Breast epithelium (tissue), 4 donors: ENCODE data around the gene SYK. TPM values are rescaled to one million over a fixed set of nuclear protein-coding genes. Genes with fewer than 3 reads are reported as not detected.

Experiments
- DNase-seq, 2 donors: peaks; one replicate each; pipeline ENCODE4 v3.0.0-alpha.2; 2019; ENCODE audit warnings: low spot score in 2 of 2
- H3K27ac ChIP-seq, 2 donors: fragments of 200-600 bp; sonication (generic) in 1 of 2; one replicate each; pipeline ENCODE4 v1.5.1; 2016 to 2019; ENCODE audit warnings: mild to moderate bottlenecking in 1 of 2
- H3K27me3 ChIP-seq, 2 donors: fragments of 200-600 bp; sonication (generic) in 1 of 2; one replicate each; pipeline versions ENCODE4 v1.5.1 to v1.6.0; 2017 to 2019; ENCODE audit warnings: control low read depth in 1 of 2, mild to moderate bottlenecking in 1 of 2
- H3K36me3 ChIP-seq: fragments of 200-600 bp; one replicate; pipeline ENCODE4 v1.5.1; 2019
- H3K4me1 ChIP-seq, 2 donors: fragments of 200-600 bp; sonication (generic); one replicate each; pipeline ENCODE4 v1.5.1; 2016 to 2019; ENCODE audit warnings: control low read depth in 1 of 2
- H3K4me3 ChIP-seq, 3 donors: fragments of 200-600 bp; sonication (generic); 1 replicate in 2 of 3; 2 replicates in 1 of 3; pipeline ENCODE4 v1.5.1; 2016 to 2019; ENCODE audit warnings: mild to moderate bottlenecking in 3 of 3, moderate library complexity in 2 of 3
- H3K9me3 ChIP-seq, 2 donors: fragments of 200-600 bp; sonication (generic) in 1 of 2; one replicate each; pipeline ENCODE4 v1.5.1; 2016 to 2019; ENCODE audit warnings: control low read depth in 1 of 2
- POLR2A ChIP-seq: fragments of 450-650 bp; IDR thresholded peaks from one replicate; pipeline ENCODE4 v1.6.1; 2016; ENCODE audit warnings: antibody characterized with exemption, mild to moderate bottlenecking, moderate library complexity
- POLR2AphosphoS5 ChIP-seq, 3 donors: sonication (generic); formaldehyde crosslinking; IDR thresholded peaks; one replicate each; pipeline ENCODE4 v1.6.1; 2017; ENCODE audit warnings: antibody characterized with exemption in 3 of 3
- intact Hi-C: fragments of 100-400 bp; cut with DNase I; formaldehyde crosslinking; loops from one replicate; pipeline ENCODE4 v1.15.1; 2023; ENCODE audit warnings: low total_unique reads
- total RNA-seq, 3 donors: library from RNA; depleted of rRNA; stranded (reverse); fragments of >200 nt; gene quantifications; one replicate each; pipeline ENCODE4 v1.1.0, GENCODE V29; 2016
- TF ChIP-seq, protein P1 (sequence below), 3 donors: fragments of 450-650 bp; IDR thresholded peaks; one replicate each; pipeline ENCODE4 v1.5.1; 2016 to 2017; ENCODE audit warnings: antibody characterized with exemption in 3 of 3, mild to moderate bottlenecking in 3 of 3, moderate library complexity in 3 of 3

The SYK gene
- total RNA-seq, 3 donors from 2014 or later, result 11.8 to 37.8 (median 25.9) TPM

DNA sequence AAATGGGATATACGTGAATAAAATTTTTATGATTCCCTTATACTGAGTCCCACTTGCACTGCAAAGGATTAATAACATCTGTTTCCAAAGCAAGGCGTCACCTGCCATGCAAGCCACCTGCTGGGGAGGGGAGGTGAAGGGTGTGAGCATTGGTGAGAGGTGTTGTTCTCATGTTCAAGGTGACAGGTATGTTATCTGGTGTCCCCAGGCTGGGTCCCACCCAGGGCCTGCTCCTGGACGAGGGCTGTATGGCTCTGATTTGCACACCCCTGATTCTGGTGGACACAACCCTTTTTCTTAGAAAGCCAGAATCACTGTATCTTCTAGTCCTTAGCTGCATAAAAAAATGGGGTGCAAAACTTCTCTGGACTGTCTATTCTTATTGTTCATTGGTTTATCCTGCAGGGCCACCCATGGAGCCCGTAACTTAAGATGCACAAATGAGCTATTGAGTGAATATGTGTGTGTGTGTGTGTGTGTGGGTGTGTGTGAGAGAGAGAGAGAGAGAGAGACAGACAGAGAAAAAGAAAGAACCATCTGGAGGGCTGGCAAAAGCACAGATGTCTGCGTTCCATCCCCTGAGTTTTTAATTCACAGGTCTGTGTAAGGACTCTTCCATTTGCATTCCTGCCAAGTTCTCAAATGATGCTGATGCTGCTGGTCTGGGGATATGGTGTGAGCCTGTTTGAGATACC lies 53.7 kb downstream of the SYK start:
- TF ChIP-seq POLR2A (no peak), POLR2AphosphoS5 (IDR thresholded peaks at IDR 0.05) (no peak)
- TF ChIP-seq, protein P1, sequence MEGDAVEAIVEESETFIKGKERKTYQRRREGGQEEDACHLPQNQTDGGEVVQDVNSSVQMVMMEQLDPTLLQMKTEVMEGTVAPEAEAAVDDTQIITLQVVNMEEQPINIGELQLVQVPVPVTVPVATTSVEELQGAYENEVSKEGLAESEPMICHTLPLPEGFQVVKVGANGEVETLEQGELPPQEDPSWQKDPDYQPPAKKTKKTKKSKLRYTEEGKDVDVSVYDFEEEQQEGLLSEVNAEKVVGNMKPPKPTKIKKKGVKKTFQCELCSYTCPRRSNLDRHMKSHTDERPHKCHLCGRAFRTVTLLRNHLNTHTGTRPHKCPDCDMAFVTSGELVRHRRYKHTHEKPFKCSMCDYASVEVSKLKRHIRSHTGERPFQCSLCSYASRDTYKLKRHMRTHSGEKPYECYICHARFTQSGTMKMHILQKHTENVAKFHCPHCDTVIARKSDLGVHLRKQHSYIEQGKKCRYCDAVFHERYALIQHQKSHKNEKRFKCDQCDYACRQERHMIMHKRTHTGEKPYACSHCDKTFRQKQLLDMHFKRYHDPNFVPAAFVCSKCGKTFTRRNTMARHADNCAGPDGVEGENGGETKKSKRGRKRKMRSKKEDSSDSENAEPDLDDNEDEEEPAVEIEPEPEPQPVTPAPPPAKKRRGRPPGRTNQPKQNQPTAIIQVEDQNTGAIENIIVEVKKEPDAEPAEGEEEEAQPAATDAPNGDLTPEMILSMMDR (IDR thresholded peaks at IDR 0.05), result no peak
- no peak for DNase-seq
- intact Hi-C loops, result no loop called here
- Histone ChIP-seq H3K4me1 (no peaks in the 10 kb centered on the region), H3K27me3 (no peaks in the 10 kb centered on the region), H3K4me3 (no peak overlapping the region), H3K27ac (no peak overlapping the region), H3K9me3 (no peaks in the 10 kb centered on the region), H3K36me3 (no peaks in the 10 kb centered on the region)

DNA sequence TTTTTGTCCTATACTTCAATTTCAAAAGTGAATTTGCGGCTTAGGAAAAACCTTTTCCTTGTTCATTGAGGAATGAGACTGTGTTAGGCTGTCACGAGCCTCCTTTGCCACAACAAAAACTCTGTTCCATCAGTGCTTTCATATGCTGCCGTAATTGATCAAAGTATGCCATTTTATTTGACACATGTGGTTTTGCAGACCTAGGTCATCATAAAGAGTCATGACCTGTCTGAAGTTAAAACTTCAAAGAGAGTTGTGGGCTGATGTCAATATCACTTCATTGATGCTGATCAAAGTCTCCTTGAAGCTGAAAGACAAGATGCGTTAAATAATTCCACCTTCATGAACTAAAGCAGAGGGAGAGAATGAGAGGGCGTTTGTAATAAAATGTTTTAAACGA lies 55.5 kb downstream of the SYK start:
- H3K4me3 ChIP-seq, result no peak overlapping the region
- intact Hi-C loops, result no loop called here

DNA sequence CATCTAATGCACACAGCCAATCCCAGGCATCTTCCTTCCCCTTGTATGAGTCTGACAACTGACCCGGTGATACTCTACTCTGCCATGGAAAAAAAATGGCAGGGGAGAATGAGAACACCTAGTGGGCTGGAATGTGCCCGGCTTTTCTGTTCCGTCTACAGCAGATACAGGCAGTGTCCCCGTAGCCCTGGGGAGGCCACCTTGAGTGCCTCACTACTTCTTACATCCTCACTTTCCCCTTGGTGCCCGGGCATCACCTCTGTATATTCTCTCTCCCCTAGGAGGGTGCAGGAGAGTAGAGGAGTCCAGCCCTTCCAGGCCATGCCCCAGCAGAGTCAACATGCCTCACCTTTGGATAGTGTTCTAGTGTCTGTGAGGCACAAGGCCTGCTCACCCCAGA lies 56.2 kb downstream of the SYK start:
- no peak overlapping the region for H3K4me3 ChIP-seq
- H3K9me3 ChIP-seq, result no peaks in the 10 kb centered on the region
- no peak for DNase-seq
- H3K27me3 ChIP-seq, result no peaks in the 10 kb centered on the region
- H3K27ac ChIP-seq, result no peak overlapping the region
- intact Hi-C loops, result no loop called here
- no peaks in the 10 kb centered on the region for H3K36me3 ChIP-seq
- no peak for TF ChIP-seq POLR2A
- TF ChIP-seq, protein P1 (IDR thresholded peaks at IDR 0.05), result no peak
- no peak for TF ChIP-seq POLR2AphosphoS5 (IDR thresholded peaks at IDR 0.05)
- H3K4me1 ChIP-seq, result no peaks in the 10 kb centered on the region

More for the DNA sequence above, 55.5 kb downstream of the SYK start:
- Histone ChIP-seq H3K9me3 (no peaks in the 10 kb centered on the region), H3K27me3 (no peaks in the 10 kb centered on the region), H3K4me1 (no peaks in the 10 kb centered on the region), H3K27ac (no peak overlapping the region), H3K36me3 (no peaks in the 10 kb centered on the region)
- TF ChIP-seq, protein P1 (IDR thresholded peaks at IDR 0.05), result no peak
- TF ChIP-seq POLR2AphosphoS5 (IDR thresholded peaks at IDR 0.05), result no peak
- TF ChIP-seq POLR2A, result no peak
- DNase-seq, result no peak

DNA sequence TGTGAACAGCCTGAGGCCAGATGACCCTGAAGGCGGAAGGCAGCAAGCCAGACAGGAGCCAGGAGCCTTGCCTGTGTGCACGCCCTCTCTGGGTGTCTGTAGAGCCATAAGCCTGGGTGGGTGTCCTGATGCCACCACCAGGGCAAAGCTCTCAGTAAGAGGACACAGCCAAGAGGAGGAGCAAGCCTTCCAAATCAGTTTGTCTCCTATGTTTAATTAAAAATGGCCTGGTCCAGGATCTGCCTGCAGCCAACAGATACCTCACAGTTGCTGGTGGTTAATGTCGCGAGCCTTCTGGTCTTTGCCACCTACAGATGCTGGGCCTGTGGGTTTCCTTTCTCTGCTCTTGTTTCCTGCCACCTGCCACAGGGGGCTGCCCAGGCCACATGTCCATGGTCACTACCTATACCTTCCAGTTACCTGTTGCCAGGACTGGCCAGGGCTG lies 56.9 kb downstream of the SYK start:
- H3K9me3 ChIP-seq, result no peaks in the 10 kb centered on the region
- H3K27me3 ChIP-seq, result no peaks in the 10 kb centered on the region
- no peak overlapping the region for H3K4me3 ChIP-seq
- DNase-seq, result no peak
- TF ChIP-seq POLR2A, result no peak
- no peak for TF ChIP-seq POLR2AphosphoS5 (IDR thresholded peaks at IDR 0.05)
- TF ChIP-seq, protein P1 (IDR thresholded peaks at IDR 0.05), result no peak
- H3K27ac ChIP-seq, result no peak overlapping the region
- no peaks in the 10 kb centered on the region for H3K4me1 ChIP-seq
- intact Hi-C loops, result no loop called here
- no peaks in the 10 kb centered on the region for H3K36me3 ChIP-seq

- no peaks in the 10 kb centered on the region for H3K4me1 ChIP-seq
- no peaks in the 10 kb centered on the region for H3K9me3 ChIP-seq
- H3K27me3 ChIP-seq, result no peaks in the 10 kb centered on the region
- TF ChIP-seq, protein P1 (IDR thresholded peaks at IDR 0.05), result no peak
- TF ChIP-seq POLR2AphosphoS5 (IDR thresholded peaks at IDR 0.05) (no peak), POLR2A (no peak)
- no peak overlapping the region for H3K4me3 ChIP-seq
- intact Hi-C loops, result no loop called here
- no peak overlapping the region for H3K27ac ChIP-seq
- DNase-seq, result no peak
- no peaks in the 10 kb centered on the region for H3K36me3 ChIP-seq
These were observed 58.8 kb downstream of the SYK start for GRCh38 chr9:90860382-90860781.
